Activated T-helper 1 cell treated with Interleukin-2 at 50 U/mL for 16 hours (primary cell): ENCODE measurements around the gene CMTM8.
"Not testable (repeated sequence)": the region's sequence is repeated elsewhere in the genome, so short reads cannot be mapped to it uniquely, and the experiment has no call there.

Experiments used
- DNase-seq: peaks from one replicate; pipeline ENCODE4 v3.0.0-alpha.2; 2020; ENCODE audit warnings: low read depth

Gene CMTM8, protein sequence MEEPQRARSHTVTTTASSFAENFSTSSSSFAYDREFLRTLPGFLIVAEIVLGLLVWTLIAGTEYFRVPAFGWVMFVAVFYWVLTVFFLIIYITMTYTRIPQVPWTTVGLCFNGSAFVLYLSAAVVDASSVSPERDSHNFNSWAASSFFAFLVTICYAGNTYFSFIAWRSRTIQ

GRCh38 chr3:32238453-32239306 is at the start of gene CMTM8:
TSS of gene CMTM8 (plus strand) at chr3:32238680. CDS start at chr3:32238973, 293 bp downstream.
- DNase-seq = peak; percentile 61

DNA sequence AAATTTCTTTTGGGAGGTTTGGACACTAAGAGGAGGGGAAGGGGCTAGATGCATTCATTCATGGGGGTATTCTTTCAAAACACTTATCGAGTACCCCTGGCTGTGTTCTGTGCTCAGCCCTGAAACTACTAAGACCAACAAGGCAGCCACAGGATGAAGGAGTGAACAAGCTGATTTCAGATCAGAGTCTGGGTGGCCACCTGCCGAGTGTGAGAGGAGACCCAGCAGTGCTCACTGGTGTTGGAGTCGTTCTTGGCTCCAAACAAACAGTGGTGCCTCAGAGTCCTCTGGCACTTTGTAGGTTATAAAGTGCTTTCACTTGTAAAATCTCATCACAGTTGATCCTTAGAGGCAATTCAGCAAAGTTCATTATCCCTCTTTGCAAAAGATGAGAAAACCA is 48.8 kb upstream of the CMTM8 start:
- DNase-seq = no peak

DNA sequence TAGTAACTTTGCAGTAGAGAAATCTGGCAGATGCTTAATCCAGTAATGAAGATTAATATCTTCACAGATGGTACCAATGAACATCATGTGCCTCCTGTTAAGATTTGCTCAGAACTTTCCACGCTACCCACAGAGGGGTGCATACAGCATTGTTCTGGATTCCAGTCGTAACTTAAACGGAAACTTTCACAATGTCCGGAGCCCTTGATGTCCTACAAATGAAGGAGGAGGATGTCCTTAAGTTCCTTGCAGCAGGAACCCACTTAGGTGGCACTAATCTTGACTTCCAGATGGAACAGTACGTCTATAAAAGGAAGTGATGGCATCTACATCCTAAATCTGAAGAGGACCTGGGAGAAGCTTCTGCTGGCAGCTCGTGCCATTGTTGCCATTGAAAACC is 47.9 kb upstream of the CMTM8 start:
- DNase-seq = not testable (repeated sequence)

- DNase-seq = no peak
These were observed 45.4 kb upstream of the CMTM8 start for GRCh38 chr3:32193101-32193500.

GRCh38 chr3:32194653-32195052 is 43.8 kb upstream of the CMTM8 start:
- DNase-seq = no peak

DNA sequence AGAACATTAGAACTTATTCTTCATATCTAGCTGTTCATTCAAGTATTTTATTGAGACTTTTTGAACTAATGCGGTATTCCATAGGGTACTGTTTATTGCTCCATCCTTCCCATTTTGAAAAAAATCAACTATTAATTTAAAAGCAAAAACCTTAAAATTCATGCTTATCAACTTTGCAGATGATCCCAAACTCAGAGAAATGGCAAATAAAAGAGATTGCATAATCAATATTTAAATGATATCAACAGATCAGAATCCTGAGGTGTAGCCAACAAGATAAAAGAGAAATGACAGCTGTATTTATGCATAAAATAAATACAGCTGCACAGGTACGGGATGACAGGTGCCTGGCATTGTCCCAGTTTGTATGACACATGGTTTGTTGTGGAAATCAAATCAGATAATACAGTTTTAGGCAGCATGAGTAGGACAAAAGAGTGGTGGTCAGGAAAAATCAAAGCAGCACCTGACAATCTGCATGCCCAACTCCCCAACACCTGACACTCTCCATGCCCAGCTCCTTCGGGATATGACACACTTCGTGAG is 42.4 kb upstream of the CMTM8 start:
- DNase-seq = no peak

GRCh38 chr3:32197991-32198390 is 40.5 kb upstream of the CMTM8 start:
- no peak for DNase-seq

- DNase-seq = no peak
These were observed 39.8 kb upstream of the CMTM8 start for GRCh38 chr3:32198714-32199113.

GRCh38 chr3:32200490-32200889 is 38.0 kb upstream of the CMTM8 start:
- DNase-seq = no peak

- DNase-seq = no peak
These were observed 37.3 kb upstream of the CMTM8 start for GRCh38 chr3:32200992-32201758.

- no peak for DNase-seq
These were observed 36.0 kb upstream of the CMTM8 start for GRCh38 chr3:32202496-32202895.

DNA sequence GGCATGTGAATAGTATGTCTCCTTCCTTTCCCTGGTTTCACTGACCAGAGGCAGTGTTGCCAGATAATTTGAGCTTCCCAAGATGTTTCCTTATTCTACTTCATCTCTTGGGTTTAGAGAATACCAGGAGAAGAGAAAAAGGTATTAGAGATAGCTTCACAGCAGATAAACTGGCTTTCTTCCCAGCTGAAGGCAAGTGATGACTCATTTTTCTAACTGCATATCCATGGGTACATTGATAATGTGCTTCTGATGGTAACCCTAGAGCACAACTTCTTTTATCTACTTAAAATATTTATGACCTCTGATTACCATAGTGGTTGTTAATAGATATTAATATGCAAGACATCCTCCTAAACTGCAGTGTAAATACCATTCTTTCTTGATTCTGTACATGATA is 34.6 kb upstream of the CMTM8 start:
- DNase-seq = no peak

- DNase-seq = no peak
These were observed 30.0 kb upstream of the CMTM8 start for GRCh38 chr3:32208447-32208846.

- DNase-seq = no peak
These were observed 23.3 kb upstream of the CMTM8 start for GRCh38 chr3:32215185-32215584.

DNA sequence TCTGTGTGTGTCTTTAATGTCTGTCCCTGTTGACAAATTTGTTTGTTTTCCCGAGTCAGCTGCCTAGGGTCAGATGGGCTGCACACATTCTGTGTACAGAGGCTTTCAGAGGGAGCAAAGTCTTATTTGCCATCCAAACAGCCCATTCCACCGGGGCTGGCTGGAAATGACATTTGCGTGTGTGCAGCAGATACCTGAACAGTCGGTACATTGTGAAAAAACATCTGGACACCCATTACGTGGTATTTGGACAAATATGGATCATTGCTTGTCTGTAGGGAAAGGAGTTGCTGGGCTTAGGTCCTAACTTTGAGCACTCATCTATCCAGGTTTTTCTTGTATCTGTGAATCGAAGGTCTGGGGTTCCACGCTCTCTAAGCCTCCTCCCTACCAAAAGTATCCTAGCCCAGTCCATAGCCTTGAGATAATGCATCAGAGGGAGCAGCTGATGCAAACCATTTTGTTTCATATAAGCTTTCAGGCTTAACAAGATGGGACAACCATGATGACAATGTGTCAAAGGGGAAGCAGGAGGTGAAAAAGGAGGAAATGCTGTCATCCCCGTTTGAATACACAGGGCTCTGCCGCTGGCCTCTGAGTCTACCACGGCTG is 22.2 kb upstream of the CMTM8 start:
- no peak for DNase-seq

- no peak for DNase-seq
These were observed 21.1 kb upstream of the CMTM8 start for GRCh38 chr3:32217339-32217738.

DNA sequence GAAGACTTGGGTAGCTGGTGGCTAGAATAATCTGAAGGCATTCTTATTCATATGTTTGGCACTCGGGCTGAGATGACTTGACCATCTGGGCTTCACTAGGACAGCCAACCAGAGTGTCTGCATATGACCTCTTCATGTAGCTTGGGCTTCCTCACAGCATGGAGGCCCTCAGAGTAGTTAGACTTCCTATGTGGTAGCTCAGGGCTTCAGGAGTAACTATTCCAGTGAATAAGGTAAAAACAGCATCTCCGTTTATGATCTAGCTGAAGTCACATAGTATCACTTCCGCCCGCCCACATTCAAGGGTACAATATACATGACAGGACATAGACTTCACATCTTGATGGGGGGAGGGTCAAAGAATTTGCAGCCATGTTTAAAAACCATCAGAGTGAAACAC is 18.9 kb upstream of the CMTM8 start:
- no peak for DNase-seq

- no peak for DNase-seq
These were observed 18.5 kb upstream of the CMTM8 start for GRCh38 chr3:32220006-32220405.

- no peak for DNase-seq
These were observed 15.5 kb upstream of the CMTM8 start for GRCh38 chr3:32222950-32223349.

- no peak for DNase-seq
These were observed 14.4 kb upstream of the CMTM8 start for GRCh38 chr3:32224016-32224516.

GRCh38 chr3:32226875-32227500 is 11.5 kb upstream of the CMTM8 start:
- DNase-seq = no peak

GRCh38 chr3:32228743-32229142 is 9.7 kb upstream of the CMTM8 start:
- DNase-seq = not testable (repeated sequence)
